Measurements from ENCODE around the gene TMBIM1.
A peak's percentile ranks its signal among the peaks of the same experiment; 100 is the strongest.

TMBIM1 gene

DNA sequence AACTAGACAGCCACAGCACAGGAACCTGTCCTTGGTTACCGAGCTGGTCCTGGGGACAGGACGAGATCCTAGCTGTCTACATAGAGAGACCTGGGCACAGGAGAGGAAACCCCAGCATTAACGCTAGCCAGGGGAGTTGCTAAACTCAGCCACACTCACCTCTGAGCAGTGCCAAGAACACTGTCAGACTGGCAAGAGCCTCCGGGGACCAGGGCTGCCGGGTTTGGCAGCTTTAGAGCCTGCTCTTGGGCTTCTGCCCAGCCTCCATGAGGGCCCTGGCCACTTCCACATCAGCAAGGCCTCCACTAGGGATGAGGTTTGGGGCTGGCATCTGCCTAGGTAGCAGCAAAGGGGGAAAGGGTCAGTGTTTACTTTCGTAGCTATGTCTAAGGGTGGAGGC is 6.7 kb downstream of the TMBIM1 start:
- H3K27ac ChIP-seq, result peak overlapping the region; percentile 99
- no peak for DNase-seq (ENCODE audit: low spot score)
- TF ChIP-seq, protein P1, sequence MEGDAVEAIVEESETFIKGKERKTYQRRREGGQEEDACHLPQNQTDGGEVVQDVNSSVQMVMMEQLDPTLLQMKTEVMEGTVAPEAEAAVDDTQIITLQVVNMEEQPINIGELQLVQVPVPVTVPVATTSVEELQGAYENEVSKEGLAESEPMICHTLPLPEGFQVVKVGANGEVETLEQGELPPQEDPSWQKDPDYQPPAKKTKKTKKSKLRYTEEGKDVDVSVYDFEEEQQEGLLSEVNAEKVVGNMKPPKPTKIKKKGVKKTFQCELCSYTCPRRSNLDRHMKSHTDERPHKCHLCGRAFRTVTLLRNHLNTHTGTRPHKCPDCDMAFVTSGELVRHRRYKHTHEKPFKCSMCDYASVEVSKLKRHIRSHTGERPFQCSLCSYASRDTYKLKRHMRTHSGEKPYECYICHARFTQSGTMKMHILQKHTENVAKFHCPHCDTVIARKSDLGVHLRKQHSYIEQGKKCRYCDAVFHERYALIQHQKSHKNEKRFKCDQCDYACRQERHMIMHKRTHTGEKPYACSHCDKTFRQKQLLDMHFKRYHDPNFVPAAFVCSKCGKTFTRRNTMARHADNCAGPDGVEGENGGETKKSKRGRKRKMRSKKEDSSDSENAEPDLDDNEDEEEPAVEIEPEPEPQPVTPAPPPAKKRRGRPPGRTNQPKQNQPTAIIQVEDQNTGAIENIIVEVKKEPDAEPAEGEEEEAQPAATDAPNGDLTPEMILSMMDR (conservative IDR thresholded peaks at IDR 0.05; ENCODE audit: low read depth), result no peak
- CTCF ChIA-PET, result interaction anchor here (0.6 to 1.4 kb wide), 2 partner anchors 13 to 15 kb away, joined by 4 to 5 read pairs; no protein-coding TSS in a partner anchor
- POLR2A ChIA-PET (ENCODE audit: low non-redundant PET), result interaction anchor here (0.6 kb wide), 1 partner anchor 557 kb away, joined by 4 read pairs; no protein-coding TSS in a partner anchor

DNA sequence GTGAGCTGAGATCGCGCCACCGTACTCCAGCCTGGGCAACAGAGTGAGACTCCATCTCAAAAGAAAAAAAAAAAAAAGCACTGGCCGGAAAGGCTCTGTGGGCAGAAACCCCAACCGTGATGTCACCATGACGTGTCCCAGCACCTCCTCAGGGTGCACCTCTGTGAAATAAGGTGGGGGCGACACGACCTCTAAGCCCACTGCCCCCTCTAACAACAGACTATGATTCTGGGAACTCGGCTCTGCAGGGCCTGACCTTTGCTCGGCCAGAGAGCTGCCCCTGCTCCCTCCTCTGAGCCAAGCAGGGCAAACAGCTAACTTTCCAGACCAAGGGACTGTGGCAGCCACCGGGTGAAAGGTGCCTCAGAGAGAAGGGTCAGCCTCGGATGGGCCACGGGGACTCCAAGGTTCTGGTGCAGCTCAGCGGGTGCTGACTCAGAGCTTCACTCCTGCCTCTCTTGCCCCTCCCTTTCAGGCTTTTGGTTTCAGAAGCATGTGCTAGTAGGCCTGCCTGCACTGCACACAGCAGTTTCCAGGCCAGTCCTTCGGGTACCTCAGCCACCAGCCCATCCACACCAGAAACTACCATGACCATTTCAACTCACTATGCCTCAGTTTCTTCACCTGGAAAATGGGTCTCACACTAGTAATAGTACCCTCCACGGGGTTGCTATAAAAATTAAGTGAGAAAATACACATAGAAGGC is 8.0 kb downstream of the TMBIM1 start:
- TF ChIP-seq, protein P1 (conservative IDR thresholded peaks at IDR 0.05; ENCODE audit: low read depth), result no peak
- DNase-seq (ENCODE audit: low spot score), result peak; percentile 77
- ChIA-PET POLR2A (ENCODE audit: low non-redundant PET) (no interaction called here), CTCF (interaction anchor here (0.6 to 1.3 kb wide), 3 partner anchors 9 to 215 kb away, joined by 3 to 13 read pairs (median 3); partner anchors contain the start of gene PNKD)
- H3K27ac ChIP-seq, result peak overlapping the region; percentile 99

DNA sequence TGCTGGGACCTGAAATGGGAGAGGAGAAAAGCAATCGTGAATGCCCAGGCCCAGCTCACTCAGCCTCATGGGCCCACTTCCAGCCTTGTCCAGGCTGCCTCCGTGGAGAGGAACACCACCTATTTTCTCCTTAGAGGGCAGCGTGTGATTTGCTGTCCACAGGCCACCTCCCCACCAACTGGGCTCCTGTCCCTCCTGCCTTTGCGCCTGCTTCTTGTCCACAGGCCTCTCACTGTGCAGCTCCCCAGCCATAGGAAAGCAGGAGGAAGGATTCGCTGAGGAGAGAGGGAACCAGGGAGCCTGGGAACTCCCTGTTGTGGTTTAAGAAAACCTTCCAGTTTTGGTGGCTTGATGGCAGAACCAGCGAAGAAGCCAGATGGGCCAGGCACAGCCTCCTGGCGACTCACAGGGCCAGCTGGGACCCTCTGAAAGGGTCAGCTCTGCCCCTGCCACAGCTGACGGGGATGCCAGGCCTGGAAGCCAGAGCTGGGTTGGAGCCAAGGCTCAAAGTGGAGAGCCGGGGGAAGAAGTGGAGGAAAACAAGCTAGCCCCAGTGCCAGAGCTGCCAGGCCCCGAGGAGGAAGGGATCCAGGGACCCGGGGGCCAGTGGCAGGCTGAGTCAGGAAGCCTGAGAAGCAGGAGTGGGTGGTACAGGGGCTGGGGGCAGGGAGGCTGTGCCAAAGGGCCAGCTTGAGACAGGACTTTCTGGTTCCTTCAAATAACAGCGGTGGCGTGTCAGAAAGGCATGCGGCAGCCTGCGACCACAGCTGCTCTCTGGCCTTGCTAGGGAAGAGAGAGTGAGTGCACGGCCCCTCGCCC is 9.9 kb downstream of the TMBIM1 start:
- CTCF ChIA-PET, result interaction anchor here (0.7 to 1.3 kb wide), 3 partner anchors 8 to 380 kb away, joined by 3 to 4 read pairs (median 3); no protein-coding TSS in a partner anchor
- POLR2A ChIA-PET (ENCODE audit: low non-redundant PET), result interaction anchor here (0.7 to 1.7 kb wide), 3 partner anchors 8 to 114 kb away, joined by 3 to 19 read pairs (median 4); no protein-coding TSS in a partner anchor
- H3K27ac ChIP-seq, result peak overlapping the region; percentile 99
- TF ChIP-seq, protein P1 (conservative IDR thresholded peaks at IDR 0.05; ENCODE audit: low read depth), result no peak
- DNase-seq (ENCODE audit: low spot score), result peak; percentile 78

DNA sequence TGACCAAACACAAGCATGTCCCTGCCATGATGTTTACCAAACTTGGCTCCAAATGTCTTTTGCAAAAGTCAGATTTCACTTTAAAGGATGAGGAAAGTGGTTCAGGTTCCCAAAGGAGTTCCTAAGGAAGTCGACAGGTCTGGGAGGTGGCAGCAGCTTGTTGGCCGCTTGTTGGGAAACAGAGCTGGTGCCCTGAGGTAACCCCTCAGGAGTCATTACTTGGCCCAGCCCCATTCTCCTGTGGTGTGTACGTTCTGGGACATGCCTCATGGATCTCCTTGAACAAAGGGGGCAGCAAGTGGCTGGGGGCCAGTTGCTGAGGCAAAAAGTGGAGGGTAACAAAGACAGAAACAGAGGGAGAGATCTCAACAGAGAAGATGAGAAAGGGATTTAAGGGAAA is 10.9 kb downstream of the TMBIM1 start:
- TF ChIP-seq, protein P1 (conservative IDR thresholded peaks at IDR 0.05; ENCODE audit: low read depth), result no peak
- POLR2A ChIA-PET (ENCODE audit: low non-redundant PET), result interaction anchor here (1.7 kb wide), 1 partner anchor 17 kb away, joined by 19 read pairs; no protein-coding TSS in a partner anchor
- DNase-seq (ENCODE audit: low spot score), result no peak
- peak overlapping the region; percentile 99 for H3K27ac ChIP-seq
- CTCF ChIA-PET, result no interaction called here

DNA sequence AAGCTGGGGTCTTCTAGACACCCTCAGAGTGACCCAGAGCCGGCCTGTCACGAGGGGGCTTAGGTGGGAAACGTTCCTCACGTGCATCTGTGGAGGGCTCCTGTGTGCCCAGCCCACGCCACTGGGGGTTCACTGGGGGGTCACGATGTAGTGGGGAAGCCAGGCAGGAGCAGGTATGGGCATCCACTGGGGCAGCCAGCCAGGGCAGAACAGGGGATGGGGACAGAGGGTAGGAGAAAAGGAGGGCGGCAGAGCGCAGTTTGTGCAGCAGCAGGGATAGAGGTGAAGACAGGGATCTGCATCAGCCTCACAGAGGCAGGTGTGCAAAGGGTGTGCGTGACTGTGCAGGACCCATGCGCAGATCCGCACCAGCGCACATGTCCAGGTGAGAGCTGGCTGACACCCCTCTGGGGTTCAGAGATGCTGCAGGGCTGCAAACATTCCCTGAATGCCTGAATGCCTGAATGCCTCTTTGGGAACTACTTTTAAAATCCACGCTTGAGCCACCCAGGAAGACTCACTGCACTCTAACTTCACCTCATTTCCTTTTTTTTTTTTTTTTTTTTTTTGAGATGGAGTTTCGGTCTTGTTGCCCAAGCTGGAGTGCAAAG is 11.9 kb downstream of the TMBIM1 start:
- no peak for DNase-seq (ENCODE audit: low spot score)
- CTCF ChIA-PET, result no interaction called here
- POLR2A ChIA-PET (ENCODE audit: low non-redundant PET), result no interaction called here
- H3K27ac ChIP-seq, result peak overlapping the region; percentile 99
- TF ChIP-seq, protein P1 (conservative IDR thresholded peaks at IDR 0.05; ENCODE audit: low read depth), result no peak

Data from RWPE1 (cell line).